ENCODE data around the gene ANXA2. TPM values are rescaled to one million over a fixed set of nuclear protein-coding genes. Genes with fewer than 3 reads are reported as not detected.

ANXA2 gene
- total RNA-seq, 1 donor: 3,136 TPM

DNA sequence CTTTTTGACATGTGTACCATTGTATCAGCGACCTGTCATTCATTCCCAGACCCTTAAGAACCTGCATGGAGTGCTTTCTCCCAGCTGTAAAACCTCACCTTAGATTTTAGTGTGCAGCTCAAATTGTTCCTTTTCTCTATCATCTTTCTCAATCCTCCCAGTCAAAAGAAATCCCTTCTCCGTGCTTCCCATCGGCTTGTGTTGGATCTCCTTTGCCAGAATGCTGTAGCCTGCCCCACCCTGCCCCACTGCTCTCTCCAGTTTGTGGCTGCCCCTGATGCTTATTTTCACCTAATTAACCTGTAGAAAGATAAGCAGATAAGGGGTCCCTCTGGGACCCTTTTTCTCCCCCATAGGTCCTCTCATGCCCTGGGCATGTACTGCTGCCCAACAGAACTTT is 51.1 kb downstream of the ANXA2 start:
- no peak overlapping the region for H3K4me3 ChIP-seq (ENCODE audit: low read depth, low read length)
- DNase-seq (ENCODE audit: low read depth): no peak
- TF ChIP-seq, protein P1, sequence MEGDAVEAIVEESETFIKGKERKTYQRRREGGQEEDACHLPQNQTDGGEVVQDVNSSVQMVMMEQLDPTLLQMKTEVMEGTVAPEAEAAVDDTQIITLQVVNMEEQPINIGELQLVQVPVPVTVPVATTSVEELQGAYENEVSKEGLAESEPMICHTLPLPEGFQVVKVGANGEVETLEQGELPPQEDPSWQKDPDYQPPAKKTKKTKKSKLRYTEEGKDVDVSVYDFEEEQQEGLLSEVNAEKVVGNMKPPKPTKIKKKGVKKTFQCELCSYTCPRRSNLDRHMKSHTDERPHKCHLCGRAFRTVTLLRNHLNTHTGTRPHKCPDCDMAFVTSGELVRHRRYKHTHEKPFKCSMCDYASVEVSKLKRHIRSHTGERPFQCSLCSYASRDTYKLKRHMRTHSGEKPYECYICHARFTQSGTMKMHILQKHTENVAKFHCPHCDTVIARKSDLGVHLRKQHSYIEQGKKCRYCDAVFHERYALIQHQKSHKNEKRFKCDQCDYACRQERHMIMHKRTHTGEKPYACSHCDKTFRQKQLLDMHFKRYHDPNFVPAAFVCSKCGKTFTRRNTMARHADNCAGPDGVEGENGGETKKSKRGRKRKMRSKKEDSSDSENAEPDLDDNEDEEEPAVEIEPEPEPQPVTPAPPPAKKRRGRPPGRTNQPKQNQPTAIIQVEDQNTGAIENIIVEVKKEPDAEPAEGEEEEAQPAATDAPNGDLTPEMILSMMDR (IDR thresholded peaks at IDR 0.05; ENCODE audit: insufficient read depth, low read length): no peak

DNA sequence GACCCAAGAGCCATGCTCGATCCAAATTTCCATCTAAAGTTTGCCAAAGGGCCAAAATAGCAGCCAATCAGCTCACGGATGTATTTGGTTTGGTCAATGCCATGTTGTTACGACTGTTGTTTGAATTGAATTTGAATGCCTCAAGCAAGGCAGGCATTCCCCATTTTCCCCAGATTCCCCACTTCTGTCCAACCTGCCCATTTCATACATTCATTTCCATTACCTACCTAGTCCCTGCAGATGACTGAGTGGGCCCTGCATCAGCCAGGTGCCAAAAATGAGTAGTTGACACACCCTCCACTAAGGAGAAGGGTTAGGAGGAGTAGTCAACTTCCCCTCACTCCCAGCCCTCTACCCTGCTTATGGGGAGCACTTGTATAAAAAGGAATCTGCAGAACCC is 51.7 kb downstream of the ANXA2 start:
- DNase-seq (ENCODE audit: low read depth): no peak
- H3K4me3 ChIP-seq (ENCODE audit: low read depth, low read length): no peak overlapping the region
- TF ChIP-seq, protein P1 (IDR thresholded peaks at IDR 0.05; ENCODE audit: insufficient read depth, low read length): no peak

DNA sequence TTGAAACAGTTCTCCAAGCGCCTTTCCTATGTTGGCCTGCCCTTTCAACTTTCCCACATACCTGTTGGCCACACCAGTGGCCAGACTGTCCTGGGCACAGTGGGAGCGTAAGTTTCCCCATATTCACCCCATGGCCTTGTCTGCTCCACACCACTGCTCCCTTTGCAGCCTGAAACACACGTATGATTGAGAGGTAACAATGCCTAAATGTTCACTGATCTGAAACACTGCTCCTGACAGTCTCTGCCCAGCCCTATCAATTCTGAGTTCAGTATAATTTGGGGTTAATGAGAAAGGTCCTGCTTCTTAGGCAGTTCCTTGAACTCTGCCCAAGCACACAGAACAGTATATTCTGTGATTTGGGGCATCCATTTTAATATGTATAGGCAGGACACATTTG is 52.2 kb downstream of the ANXA2 start:
- H3K4me3 ChIP-seq (ENCODE audit: low read depth, low read length): no peak overlapping the region
- TF ChIP-seq, protein P1 (IDR thresholded peaks at IDR 0.05; ENCODE audit: insufficient read depth, low read length): no peak
- DNase-seq (ENCODE audit: low read depth): no peak

DNA sequence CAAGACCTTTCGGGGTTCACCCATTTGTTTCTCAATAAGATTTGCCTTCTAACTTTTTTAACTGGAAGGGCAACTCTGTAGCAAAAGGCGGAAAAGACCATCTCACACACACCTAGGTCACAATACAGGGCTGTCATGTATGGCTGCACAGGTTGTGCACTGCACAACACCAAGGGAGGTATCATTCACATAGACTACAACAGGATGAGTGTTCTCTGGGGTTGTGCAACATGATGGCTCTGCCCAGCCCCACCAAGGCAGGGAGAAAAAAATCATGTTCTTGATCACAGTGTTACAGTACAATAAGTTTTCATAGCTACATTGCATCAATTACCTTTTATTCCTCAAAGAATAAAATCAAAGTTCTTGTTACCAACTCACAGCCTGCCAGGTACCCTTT is 52.8 kb downstream of the ANXA2 start:
- H3K4me3 ChIP-seq (ENCODE audit: low read depth, low read length): no peak overlapping the region
- DNase-seq (ENCODE audit: low read depth): no peak
- TF ChIP-seq, protein P1 (IDR thresholded peaks at IDR 0.05; ENCODE audit: insufficient read depth, low read length): no peak

DNA sequence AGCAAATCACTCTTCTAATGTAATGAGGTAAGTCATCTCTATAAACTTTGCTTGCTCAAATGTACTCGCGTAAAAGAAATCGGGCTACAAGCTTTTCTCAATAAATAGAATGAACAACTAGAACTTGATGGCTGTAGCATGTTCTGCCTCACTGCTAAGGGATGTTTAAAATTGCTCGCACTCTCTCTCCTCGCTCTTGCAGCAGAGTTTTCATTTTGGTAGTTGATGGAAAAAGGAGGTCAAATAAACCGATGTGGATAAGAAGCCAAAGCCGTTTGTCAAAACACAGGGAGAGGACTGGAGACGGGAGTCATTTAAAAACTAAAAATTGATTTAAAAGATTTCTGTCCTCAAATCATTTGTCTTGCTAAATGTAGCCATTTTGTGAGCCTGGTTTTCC is 53.3 kb downstream of the ANXA2 start:
- TF ChIP-seq, protein P1 (IDR thresholded peaks at IDR 0.05; ENCODE audit: insufficient read depth, low read length): no peak
- DNase-seq (ENCODE audit: low read depth): no peak
- no peak overlapping the region for H3K4me3 ChIP-seq (ENCODE audit: low read depth, low read length)

DNA sequence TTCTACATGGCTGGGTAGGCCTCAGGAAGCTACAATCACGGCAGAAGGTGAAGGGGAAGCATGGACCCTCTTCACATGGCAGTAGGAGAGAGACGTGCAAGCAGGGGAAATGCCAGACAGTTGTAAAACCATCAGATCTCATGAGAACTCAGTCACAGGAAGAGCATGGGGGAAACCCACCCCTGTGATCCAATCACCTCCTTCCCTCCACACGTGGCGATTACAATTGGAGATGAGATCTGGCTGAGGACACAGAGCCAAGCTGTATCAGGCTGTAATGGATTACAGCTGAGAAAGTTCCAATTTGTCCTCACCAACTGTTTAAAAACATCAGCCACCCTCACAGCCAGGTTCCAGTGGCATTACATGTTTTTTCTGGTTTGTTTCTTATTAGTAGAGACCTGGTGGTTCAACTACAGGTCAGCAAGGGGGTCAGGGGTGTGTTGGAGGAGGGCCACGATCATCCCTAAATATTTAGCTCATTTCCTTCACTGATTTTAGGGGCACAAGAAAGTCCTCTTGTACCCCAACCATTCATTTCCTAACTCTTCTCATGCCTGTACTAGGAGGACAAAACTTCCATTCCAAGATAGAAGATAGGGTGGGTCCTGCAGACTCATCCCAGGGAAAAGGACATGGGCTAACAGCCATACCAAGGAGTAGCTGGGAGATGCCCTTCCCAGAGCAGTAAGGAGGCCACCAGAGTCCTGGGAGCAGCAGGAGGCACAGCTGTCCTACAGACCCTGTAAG is 54.4 kb downstream of the ANXA2 start:
- DNase-seq (ENCODE audit: low read depth): no peak
- H3K4me3 ChIP-seq (ENCODE audit: low read depth, low read length): no peak overlapping the region
- TF ChIP-seq, protein P1 (IDR thresholded peaks at IDR 0.05; ENCODE audit: insufficient read depth, low read length): no peak
